ENCODE measurements around the gene TFB2M. TPM values are rescaled to one million over a fixed set of nuclear protein-coding genes. Genes with fewer than 3 reads are reported as not detected.
A peak's percentile ranks its signal among the peaks of the same experiment; 100 is the strongest.

Gene TFB2M
- total RNA-seq, 1 donor from 2014 or later = 16.8 TPM

GRCh38 chr1:246537887-246538286 is 28.2 kb downstream of the TFB2M start:
- TF ChIP-seq CTCF (IDR thresholded peaks at IDR 0.05; ENCODE audit: insufficient read depth, low read length, severe bottlenecking) = no peak

GRCh38 chr1:246537441-246537840 is 28.6 kb downstream of the TFB2M start:
- TF ChIP-seq CTCF (IDR thresholded peaks at IDR 0.05; ENCODE audit: insufficient read depth, low read length, severe bottlenecking) = no peak
- FAIRE-seq (no peak), DNase-seq (ENCODE audit: low read depth) (no peak)
- no peak overlapping the region for H3K4me3 ChIP-seq (ENCODE audit: low read depth, low read length)
- peaks cover 2% of the 10 kb centered on the region for H3K36me3 ChIP-seq (ENCODE audit: control insufficient read depth, insufficient read depth, low read length)
- no peaks in the 10 kb centered on the region for H3K27me3 ChIP-seq (ENCODE audit: control insufficient read depth, insufficient read depth, low read length)

More at GRCh38 chr1:246537887-246538286, 28.2 kb downstream of the TFB2M start:
- peak; percentile 50 for DNase-seq (ENCODE audit: low read depth)
- no peak for FAIRE-seq
- no peaks in the 10 kb centered on the region for H3K27me3 ChIP-seq (ENCODE audit: control insufficient read depth, insufficient read depth, low read length)
- H3K4me3 ChIP-seq (ENCODE audit: low read depth, low read length) = no peak overlapping the region
- H3K36me3 ChIP-seq (ENCODE audit: control insufficient read depth, insufficient read depth, low read length) = peaks cover 3% of the 10 kb centered on the region

GRCh38 chr1:246534114-246534513 is 31.9 kb downstream of the TFB2M start:
- no peaks in the 10 kb centered on the region for H3K36me3 ChIP-seq (ENCODE audit: control insufficient read depth, insufficient read depth, low read length)
- no peak for DNase-seq (ENCODE audit: low read depth)
- TF ChIP-seq CTCF (IDR thresholded peaks at IDR 0.05; ENCODE audit: insufficient read depth, low read length, severe bottlenecking) = no peak
- H3K27me3 ChIP-seq (ENCODE audit: control insufficient read depth, insufficient read depth, low read length) = no peaks in the 10 kb centered on the region
- no peak for FAIRE-seq
- H3K4me3 ChIP-seq (ENCODE audit: low read depth, low read length) = no peak overlapping the region

- Histone ChIP-seq H3K36me3 (ENCODE audit: control insufficient read depth, insufficient read depth, low read length) (no peaks in the 10 kb centered on the region), H3K27me3 (ENCODE audit: control insufficient read depth, insufficient read depth, low read length) (no peaks in the 10 kb centered on the region), H3K4me3 (ENCODE audit: low read depth, low read length) (no peak overlapping the region)
- FAIRE-seq (no peak), DNase-seq (ENCODE audit: low read depth) (no peak)
- no peak for TF ChIP-seq CTCF (IDR thresholded peaks at IDR 0.05; ENCODE audit: insufficient read depth, low read length, severe bottlenecking)
Measured at GRCh38 chr1:246533371-246533905, 32.6 kb downstream of the TFB2M start.

- Histone ChIP-seq H3K4me3 (ENCODE audit: low read depth, low read length) (no peak overlapping the region), H3K27me3 (ENCODE audit: control insufficient read depth, insufficient read depth, low read length) (no peaks in the 10 kb centered on the region), H3K36me3 (ENCODE audit: control insufficient read depth, insufficient read depth, low read length) (no peaks in the 10 kb centered on the region)
- TF ChIP-seq CTCF (IDR thresholded peaks at IDR 0.05; ENCODE audit: insufficient read depth, low read length, severe bottlenecking) = no peak
- FAIRE-seq (no peak), DNase-seq (ENCODE audit: low read depth) (no peak)
Measured at GRCh38 chr1:246532519-246532918, 33.5 kb downstream of the TFB2M start.

- TF ChIP-seq CTCF (IDR thresholded peaks at IDR 0.05; ENCODE audit: insufficient read depth, low read length, severe bottlenecking) = no peak
- no peak for FAIRE-seq
- no peaks in the 10 kb centered on the region for H3K36me3 ChIP-seq (ENCODE audit: control insufficient read depth, insufficient read depth, low read length)
- no peak overlapping the region for H3K4me3 ChIP-seq (ENCODE audit: low read depth, low read length)
- H3K27me3 ChIP-seq (ENCODE audit: control insufficient read depth, insufficient read depth, low read length) = no peaks in the 10 kb centered on the region
- DNase-seq (ENCODE audit: low read depth) = no peak
Measured at GRCh38 chr1:246530482-246530881, 35.6 kb downstream of the TFB2M start.

All from bronchial epithelial cell (primary cell).